K562 (cell line): Measurements from ENCODE around the gene SLC7A14. TPM values are rescaled to one million over a fixed set of nuclear protein-coding genes. Genes with fewer than 3 reads are reported as not detected.
A peak's percentile ranks its signal among the peaks of the same experiment; 100 is the strongest.

ENCODE experiments used
- HIVEP1 ChIP-seq: fragments of 250-450 bp; sonication (Bioruptor Pico); IDR thresholded peaks from 2 replicates; pipeline ENCODE4 v1.4.0; 2020; ENCODE audit warnings: mild to moderate bottlenecking
- KHSRP ChIP-seq: fragments of 450-650 bp; IDR thresholded peaks from 2 replicates; pipeline ENCODE4 v1.6.1; 2017
- TOE1 ChIP-seq, 2 experiments: fragments of 450-650 bp in 1 of 2; sonication (generic) in 1 of 2; formaldehyde crosslinking in 1 of 2; IDR thresholded peaks; 2 replicates each; pipeline versions ENCODE4 v1.7.1 to v1.8.0; 2016 to 2022; ENCODE audit warnings: borderline replicate concordance in 2 of 2, mild to moderate bottlenecking in 2 of 2, antibody characterized with exemption in 1 of 2, inconsistent platforms in 1 of 2, low read depth in 1 of 2, missing genetic modification reagents in 1 of 2, moderate library complexity in 1 of 2
- ZNF224 ChIP-seq: sonication (generic); formaldehyde crosslinking; IDR thresholded peaks from 2 replicates; pipeline ENCODE4 v1.8.0; 2022; ENCODE audit warnings: mild to moderate bottlenecking, missing genetic modification reagents
- ZNF239 ChIP-seq: fragments of 250-450 bp; sonication (Bioruptor Pico); IDR thresholded peaks from 2 replicates; pipeline ENCODE4 v1.4.0; 2020; ENCODE audit warnings: mild to moderate bottlenecking
- polyA plus RNA-seq, 8 experiments: library from polyadenylated mRNA; depleted of rRNA in 4 of 8; stranded (reverse) in 5 of 8; unstranded in 3 of 8; fragments of >200 nt; fragmentation: Nextera tagmentation in 2 of 8; fragmentation: Illumina TruSeq in 1 of 8; extraction: Ambion mirVana in 2 of 8; extraction: Trizol in 1 of 8; gene quantifications; 2 replicates each; pipeline versions ENCODE4 v1.2.1 to v1.2.3, GENCODE V29; 2011 to 2014; ENCODE audit warnings: inconsistent platforms in 1 of 8, missing spikeins in 1 of 8
- total RNA-seq, 7 experiments: library from RNA; depleted of rRNA in 6 of 7; stranded (reverse); fragments of >200 nt in 6 of 7; fragmentation: Illumina TruSeq in 2 of 7; extraction: Trizol in 2 of 7; gene quantifications; 2 replicates each; pipeline versions ENCODE4 v1.2.1 to v1.2.3, GENCODE V29; 2011 to 2021; ENCODE audit warnings: low replicate concordance in 1 of 7
- TF ChIP-seq, protein P1 (sequence below), 2 experiments: fragments of 450-650 bp; IDR thresholded peaks; 2 replicates each; pipeline ENCODE4 v1.6.1; 2016; ENCODE audit warnings: mild to moderate bottlenecking in 2 of 2, borderline replicate concordance in 1 of 2, low read depth in 1 of 2, moderate library complexity in 1 of 2
- TF ChIP-seq, protein P2 (sequence below): fragments of 150-350 bp; IDR thresholded peaks from 2 replicates; pipeline ENCODE4 v1.6.1; 2014; ENCODE audit warnings: low read depth, mild to moderate bottlenecking, low read length, borderline replicate concordance
- TF ChIP-seq, protein P3 (sequence below): fragments of 450-650 bp; formaldehyde crosslinking; IDR thresholded peaks from 2 replicates; pipeline ENCODE4 v1.4.0; 2022; ENCODE audit warnings: missing genetic modification characterization
- TF ChIP-seq, protein P4 (sequence below): fragments of 250-450 bp; sonication (Bioruptor Pico); IDR thresholded peaks from 2 replicates; pipeline ENCODE4 v1.6.1; 2021; ENCODE audit warnings: mild to moderate bottlenecking
- TF ChIP-seq, protein P5 (sequence below): fragments of 250-450 bp; sonication (Bioruptor Pico); IDR thresholded peaks from 2 replicates; pipeline ENCODE4 v1.5.0; 2020; ENCODE audit warnings: mild to moderate bottlenecking, borderline replicate concordance

SLC7A14 gene
- total and polyA plus RNA-seq, 9 of the 15 experiments (the other 6 are each of a cell fraction or from before 2014, with no cell fraction given) = not detected

DNA sequence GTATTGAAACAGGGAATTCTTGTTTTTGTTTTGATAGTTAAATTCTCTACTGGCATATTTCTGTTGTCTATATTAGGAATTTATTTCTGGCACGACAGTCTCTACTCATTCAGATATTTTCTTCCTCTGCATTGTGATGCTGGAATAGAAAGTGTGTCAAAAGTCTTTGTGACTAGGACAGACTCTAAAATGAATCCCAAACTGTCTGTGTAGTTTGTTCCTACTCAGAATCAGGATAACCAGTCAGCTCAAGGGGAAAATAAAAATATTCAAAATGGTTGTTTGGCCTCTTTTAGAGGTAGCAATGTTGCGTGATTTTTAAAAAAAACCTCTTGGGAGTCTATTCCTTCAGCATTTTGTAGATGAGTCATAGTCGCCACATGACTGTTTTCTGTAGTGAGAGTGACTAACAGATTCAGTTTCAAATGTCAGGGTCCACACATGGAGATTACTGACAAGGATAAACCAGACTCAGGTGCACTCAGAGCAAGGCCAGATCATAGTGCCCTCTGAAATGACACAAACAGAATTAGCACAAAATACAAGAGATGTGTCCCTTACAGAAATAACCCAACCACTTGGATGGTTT is 13.1 kb downstream of the SLC7A14 start (continued):
- TF ChIP-seq, protein P1, sequence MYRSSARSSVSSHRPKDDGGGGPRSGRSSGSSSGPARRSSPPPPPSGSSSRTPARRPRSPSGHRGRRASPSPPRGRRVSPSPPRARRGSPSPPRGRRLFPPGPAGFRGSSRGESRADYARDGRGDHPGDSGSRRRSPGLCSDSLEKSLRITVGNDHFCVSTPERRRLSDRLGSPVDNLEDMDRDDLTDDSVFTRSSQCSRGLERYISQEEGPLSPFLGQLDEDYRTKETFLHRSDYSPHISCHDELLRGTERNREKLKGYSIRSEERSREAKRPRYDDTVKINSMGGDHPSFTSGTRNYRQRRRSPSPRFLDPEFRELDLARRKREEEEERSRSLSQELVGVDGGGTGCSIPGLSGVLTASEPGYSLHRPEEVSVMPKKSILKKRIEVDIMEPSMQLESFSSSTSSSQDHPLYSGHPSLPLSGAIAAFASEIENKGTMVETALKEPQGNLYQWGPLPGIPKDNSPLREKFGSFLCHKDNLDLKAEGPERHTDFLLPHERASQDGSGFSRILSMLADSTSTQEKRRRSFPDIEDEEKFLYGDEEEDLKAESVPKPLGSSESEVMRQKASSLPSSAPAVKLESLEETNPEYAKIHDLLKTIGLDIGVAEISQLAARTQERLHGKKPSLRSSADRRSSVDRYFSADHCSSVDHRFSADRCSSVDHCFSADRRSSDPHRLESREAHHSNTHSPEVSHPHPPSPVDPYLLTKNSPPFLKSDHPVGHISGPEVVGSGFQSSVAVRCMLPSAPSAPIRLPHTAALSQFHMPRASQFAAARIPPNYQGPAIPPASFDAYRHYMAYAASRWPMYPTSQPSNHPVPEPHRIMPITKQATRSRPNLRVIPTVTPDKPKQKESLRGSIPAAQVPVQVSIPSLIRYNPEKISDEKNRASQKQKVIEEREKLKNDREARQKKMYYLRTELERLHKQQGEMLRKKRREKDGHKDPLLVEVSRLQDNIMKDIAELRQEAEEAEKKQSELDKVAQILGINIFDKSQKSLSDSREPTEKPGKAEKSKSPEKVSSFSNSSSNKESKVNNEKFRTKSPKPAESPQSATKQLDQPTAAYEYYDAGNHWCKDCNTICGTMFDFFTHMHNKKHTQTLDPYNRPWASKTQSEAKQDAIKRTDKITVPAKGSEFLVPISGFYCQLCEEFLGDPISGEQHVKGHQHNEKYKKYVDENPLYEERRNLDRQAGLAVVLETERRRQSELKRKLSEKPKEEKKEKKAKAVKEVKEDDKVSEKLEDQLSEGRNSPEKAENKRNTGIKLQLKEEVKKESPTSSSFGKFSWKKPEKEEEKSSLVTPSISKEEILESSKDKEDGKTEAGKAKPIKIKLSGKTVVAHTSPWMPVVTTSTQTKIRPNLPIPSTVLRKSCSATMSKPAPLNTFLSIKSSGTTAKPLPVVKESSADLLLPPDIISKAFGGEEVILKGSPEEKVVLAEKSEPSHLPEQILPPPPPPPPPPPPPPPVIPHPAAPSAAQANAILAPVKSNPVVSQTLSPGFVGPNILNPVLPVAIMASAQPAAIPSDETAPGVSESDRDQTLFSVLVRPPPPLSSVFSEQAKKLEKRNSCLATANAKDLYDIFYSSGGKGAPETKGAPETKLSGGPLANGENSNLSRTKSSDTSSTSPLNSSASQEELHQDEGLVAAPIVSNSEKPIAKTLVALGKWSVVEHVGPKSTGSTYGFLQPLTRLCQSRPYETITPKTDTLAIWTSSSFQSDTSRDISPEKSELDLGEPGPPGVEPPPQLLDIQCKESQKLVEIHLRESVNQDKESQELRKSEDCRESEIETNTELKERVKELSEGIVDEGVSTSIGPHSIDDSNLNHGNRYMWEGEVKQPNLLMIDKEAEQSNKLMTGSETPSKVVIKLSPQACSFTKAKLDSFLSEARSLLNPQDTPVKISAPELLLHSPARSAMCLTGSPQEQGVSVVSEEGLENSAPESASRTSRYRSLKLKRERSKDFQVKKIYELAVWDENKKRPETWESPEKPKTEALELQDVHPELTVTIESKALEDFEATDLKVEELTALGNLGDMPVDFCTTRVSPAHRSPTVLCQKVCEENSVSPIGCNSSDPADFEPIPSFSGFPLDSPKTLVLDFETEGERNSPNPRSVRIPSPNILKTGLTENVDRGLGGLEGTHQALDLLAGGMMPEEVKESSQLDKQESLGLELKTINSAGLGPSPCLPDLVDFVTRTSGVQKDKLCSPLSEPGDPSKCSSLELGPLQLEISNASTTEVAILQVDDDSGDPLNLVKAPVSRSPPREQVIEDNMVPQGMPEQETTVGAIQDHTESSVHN (IDR thresholded peaks at IDR 0.05; ENCODE audit: borderline replicate concordance in 1 of 2, low read depth in 1 of 2) = no peak
- TF ChIP-seq, protein P2, sequence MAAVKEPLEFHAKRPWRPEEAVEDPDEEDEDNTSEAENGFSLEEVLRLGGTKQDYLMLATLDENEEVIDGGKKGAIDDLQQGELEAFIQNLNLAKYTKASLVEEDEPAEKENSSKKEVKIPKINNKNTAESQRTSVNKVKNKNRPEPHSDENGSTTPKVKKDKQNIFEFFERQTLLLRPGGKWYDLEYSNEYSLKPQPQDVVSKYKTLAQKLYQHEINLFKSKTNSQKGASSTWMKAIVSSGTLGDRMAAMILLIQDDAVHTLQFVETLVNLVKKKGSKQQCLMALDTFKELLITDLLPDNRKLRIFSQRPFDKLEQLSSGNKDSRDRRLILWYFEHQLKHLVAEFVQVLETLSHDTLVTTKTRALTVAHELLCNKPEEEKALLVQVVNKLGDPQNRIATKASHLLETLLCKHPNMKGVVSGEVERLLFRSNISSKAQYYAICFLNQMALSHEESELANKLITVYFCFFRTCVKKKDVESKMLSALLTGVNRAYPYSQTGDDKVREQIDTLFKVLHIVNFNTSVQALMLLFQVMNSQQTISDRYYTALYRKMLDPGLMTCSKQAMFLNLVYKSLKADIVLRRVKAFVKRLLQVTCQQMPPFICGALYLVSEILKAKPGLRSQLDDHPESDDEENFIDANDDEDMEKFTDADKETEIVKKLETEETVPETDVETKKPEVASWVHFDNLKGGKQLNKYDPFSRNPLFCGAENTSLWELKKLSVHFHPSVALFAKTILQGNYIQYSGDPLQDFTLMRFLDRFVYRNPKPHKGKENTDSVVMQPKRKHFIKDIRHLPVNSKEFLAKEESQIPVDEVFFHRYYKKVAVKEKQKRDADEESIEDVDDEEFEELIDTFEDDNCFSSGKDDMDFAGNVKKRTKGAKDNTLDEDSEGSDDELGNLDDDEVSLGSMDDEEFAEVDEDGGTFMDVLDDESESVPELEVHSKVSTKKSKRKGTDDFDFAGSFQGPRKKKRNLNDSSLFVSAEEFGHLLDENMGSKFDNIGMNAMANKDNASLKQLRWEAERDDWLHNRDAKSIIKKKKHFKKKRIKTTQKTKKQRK = no peak
- TF ChIP-seq TOE1 (IDR thresholded peaks at IDR 0.05; ENCODE audit: borderline replicate concordance) = peak; percentile 24; the same call in 1 of the 2 replicates
- TF ChIP-seq TOE1 (CRISPR knock-in tag; IDR thresholded peaks at IDR 0.05; ENCODE audit: borderline replicate concordance, low read depth) = no peak
- no peak for TF ChIP-seq ZNF239 (CRISPR knock-in tag)
- TF ChIP-seq HIVEP1 (CRISPR knock-in tag) = no peak
- no peak for TF ChIP-seq KHSRP
- TF ChIP-seq, protein P3, sequence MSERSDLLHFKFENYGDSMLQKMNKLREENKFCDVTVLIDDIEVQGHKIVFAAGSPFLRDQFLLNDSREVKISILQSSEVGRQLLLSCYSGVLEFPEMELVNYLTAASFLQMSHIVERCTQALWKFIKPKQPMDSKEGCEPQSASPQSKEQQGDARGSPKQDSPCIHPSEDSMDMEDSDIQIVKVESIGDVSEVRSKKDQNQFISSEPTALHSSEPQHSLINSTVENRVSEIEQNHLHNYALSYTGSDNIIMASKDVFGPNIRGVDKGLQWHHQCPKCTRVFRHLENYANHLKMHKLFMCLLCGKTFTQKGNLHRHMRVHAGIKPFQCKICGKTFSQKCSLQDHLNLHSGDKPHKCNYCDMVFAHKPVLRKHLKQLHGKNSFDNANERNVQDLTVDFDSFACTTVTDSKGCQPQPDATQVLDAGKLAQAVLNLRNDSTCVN (CRISPR knock-in tag) = no peak
- TF ChIP-seq ZNF224 (CRISPR knock-in tag) = no peak
- TF ChIP-seq, protein P4, sequence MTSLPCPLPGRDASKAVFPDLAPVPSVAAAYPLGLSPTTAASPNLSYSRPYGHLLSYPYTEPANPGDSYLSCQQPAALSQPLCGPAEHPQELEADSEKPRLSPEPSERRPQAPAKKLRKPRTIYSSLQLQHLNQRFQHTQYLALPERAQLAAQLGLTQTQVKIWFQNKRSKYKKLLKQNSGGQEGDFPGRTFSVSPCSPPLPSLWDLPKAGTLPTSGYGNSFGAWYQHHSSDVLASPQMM (CRISPR knock-in tag) = no peak
- TF ChIP-seq, protein P5, sequence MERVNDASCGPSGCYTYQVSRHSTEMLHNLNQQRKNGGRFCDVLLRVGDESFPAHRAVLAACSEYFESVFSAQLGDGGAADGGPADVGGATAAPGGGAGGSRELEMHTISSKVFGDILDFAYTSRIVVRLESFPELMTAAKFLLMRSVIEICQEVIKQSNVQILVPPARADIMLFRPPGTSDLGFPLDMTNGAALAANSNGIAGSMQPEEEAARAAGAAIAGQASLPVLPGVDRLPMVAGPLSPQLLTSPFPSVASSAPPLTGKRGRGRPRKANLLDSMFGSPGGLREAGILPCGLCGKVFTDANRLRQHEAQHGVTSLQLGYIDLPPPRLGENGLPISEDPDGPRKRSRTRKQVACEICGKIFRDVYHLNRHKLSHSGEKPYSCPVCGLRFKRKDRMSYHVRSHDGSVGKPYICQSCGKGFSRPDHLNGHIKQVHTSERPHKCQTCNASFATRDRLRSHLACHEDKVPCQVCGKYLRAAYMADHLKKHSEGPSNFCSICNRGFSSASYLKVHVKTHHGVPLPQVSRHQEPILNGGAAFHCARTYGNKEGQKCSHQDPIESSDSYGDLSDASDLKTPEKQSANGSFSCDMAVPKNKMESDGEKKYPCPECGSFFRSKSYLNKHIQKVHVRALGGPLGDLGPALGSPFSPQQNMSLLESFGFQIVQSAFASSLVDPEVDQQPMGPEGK (CRISPR knock-in tag) = no peak
